ENCODE results near the gene MAP4K4.

DNA sequence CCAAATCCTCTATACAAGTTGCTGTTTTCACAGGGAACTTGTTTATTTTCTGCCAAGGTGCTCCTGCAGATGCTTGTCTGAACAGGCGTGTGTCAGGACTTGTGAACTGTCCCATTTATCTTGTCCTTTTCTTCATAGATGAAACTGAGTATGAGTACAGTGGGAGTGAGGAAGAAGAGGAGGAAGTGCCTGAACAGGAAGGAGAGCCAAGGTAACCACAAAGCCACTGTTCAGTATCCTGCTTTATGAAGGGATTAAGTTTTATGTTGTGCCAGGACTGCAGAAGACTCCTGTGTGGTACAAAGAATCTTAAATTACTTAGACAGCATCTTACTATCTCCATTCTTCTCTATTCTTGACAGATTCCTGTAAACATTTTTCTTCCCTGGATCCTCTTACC is 145.0 kb downstream of the MAP4K4 start:
- TF ChIP-seq, protein P1, sequence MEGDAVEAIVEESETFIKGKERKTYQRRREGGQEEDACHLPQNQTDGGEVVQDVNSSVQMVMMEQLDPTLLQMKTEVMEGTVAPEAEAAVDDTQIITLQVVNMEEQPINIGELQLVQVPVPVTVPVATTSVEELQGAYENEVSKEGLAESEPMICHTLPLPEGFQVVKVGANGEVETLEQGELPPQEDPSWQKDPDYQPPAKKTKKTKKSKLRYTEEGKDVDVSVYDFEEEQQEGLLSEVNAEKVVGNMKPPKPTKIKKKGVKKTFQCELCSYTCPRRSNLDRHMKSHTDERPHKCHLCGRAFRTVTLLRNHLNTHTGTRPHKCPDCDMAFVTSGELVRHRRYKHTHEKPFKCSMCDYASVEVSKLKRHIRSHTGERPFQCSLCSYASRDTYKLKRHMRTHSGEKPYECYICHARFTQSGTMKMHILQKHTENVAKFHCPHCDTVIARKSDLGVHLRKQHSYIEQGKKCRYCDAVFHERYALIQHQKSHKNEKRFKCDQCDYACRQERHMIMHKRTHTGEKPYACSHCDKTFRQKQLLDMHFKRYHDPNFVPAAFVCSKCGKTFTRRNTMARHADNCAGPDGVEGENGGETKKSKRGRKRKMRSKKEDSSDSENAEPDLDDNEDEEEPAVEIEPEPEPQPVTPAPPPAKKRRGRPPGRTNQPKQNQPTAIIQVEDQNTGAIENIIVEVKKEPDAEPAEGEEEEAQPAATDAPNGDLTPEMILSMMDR (IDR thresholded peaks at IDR 0.05 in 4 of 5, conservative IDR thresholded peaks at IDR 0.05 in 1 of 5) = no peak
- no peak for TF ChIP-seq POLR2A (IDR thresholded peaks at IDR 0.05)
